Raji (cell line): ENCODE results near the gene C1QL2.

Experiments used
- POLR2A ChIP-seq: IDR thresholded peaks from 2 replicates; pipeline ENCODE4 v1.6.1; 2011; ENCODE audit warnings: low read depth, low read length, control low read depth; ENCODE audit not compliant: insufficient read depth

Gene C1QL2

DNA sequence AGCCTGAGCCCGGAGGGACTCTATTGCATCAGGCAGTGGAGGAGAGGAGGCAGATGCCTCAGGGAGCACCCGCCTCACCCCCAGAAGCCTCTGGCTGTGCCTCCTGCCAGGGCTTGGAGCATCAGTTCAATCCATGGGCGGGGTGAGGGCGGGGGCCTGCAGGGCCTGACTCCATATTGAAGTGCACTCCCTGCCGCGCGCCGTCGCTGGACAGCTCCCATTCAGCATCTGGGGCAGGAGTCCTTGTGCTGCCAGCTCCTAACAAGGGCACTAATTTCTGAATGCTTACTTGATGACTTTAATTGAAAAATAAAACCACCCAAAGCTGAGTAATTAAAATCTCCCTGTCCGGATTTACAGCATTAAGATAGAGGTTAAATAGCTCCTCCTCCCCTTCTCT, 23.8 kb downstream of the C1QL2 start:
- TF ChIP-seq POLR2A = no peak

DNA sequence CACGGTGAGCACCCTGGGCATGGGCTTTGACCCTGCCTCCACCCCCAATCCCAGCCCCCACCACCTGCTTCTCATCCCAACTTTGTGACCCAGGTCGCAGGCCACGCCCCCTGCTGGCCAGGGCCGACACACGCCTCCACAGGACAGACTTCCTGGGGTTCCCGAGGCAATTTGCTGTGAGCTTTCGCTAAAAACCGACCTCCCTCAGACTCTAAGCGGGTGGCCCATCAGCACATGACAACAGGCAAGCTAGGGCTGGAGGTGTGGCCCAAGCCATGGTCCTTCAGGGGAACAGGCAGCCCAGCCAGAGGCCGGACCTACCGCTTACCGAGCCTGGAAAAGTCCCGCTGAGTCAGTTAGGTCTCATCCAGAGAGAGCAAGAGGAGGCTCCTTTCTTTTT, 31.9 kb downstream of the C1QL2 start:
- no peak for TF ChIP-seq POLR2A

DNA sequence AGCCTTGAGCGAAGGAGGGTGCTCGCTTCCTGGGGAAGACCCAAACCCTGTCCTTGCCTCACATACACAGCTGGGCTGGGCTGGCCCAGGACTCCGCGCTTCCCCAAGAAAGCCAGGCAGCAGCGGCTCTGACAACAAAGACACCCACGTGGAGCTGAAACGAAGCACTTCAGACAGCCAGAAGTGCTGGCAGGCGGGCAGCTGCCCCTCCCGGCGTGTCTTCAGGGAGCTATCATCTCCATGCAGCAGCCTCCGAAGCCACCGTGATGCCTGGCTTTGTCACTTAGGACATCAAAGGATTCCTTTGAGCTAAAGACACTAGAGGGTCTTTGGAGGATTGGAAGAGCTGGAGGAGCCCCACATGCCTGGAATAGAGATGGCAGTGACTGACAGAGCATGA, 35.2 kb downstream of the C1QL2 start:
- no peak for TF ChIP-seq POLR2A

DNA sequence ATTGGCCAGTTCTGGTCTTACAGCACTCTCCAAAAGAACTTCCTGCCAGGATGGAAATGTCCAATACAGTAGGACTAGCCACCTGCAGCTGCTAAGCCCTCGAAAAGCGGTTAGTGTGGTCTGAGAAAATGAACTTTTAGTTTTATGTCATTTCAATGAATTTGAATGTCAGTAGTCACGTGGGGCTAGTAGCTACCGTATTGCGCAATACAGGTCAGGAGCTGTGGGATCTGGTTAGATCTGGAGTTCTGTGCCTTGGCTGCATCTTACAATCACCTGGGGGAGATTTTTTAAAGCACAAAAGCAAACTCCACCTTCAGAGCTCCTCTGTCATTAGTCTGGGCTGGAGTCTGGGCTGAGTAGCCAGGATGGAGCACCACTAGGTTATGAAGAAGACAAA, 35.9 kb downstream of the C1QL2 start:
- no peak for TF ChIP-seq POLR2A

DNA sequence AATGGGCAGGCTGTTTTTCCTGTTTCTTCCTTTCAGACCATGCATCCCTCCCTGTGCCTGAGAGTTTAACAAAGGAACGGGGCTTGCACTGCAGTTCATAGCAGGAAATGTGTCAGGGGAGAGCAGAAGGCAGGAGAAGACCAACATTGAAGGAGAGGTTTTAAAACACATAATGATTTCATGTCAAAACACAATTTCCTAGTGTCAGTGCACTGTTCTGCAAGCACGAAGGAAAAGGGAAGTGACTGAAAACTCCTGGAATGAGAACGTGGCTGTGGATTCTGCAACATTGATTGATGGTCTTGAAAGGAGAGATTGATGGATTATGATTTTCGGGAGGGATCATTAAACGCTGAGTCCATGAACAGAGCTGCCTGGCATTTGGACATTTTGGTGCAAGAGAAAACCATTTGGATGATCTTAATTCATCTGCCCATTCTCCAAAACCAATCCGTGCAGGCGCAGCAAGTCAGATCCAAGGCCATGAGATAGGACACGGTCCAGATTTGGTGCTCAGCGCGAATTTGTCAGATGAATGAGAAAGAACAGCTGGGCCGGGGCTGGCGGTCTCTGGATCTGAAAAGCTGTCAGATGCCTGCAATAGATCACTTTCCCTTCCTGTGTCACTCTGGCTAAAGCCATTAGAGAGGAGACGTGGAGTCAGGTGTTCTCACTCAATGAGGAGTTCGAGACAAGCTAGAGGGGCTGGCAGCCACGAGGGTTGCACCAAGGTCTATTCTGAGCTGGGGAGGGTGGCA, 38.4 kb downstream of the C1QL2 start:
- no peak for TF ChIP-seq POLR2A

DNA sequence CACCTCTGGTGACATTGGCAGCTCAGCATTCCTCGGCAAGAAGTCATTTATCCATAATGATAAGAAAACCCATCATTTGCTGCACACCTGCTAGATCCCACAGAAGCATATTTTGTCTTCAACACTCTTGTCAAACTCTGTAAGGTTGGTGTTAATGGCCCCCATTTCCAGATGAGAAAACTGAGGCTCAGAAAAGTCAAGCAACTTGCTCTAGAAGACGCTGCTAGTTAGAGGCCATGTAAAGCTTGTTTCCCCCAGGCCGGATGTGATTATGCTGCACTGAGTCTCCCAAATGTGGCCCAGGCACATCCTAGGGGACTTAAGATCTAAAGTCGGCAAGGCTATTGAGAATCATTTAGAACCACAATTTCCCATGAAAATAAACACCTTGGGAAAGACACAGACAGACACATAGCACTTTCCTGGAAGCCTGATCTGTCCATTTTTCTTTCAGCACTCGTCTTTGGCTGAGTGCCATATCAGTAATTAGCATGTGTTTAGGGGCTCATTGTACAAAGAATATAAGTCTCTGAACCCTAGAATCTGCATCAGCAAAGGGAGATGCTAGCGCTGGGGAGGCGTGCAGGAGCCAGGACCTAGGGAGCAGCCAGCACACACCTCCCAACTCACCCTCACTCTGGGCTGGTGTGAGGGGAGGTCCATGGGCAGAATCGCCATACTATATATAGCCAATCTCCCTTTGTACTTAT, 39.3 kb downstream of the C1QL2 start:
- TF ChIP-seq POLR2A = no peak

DNA sequence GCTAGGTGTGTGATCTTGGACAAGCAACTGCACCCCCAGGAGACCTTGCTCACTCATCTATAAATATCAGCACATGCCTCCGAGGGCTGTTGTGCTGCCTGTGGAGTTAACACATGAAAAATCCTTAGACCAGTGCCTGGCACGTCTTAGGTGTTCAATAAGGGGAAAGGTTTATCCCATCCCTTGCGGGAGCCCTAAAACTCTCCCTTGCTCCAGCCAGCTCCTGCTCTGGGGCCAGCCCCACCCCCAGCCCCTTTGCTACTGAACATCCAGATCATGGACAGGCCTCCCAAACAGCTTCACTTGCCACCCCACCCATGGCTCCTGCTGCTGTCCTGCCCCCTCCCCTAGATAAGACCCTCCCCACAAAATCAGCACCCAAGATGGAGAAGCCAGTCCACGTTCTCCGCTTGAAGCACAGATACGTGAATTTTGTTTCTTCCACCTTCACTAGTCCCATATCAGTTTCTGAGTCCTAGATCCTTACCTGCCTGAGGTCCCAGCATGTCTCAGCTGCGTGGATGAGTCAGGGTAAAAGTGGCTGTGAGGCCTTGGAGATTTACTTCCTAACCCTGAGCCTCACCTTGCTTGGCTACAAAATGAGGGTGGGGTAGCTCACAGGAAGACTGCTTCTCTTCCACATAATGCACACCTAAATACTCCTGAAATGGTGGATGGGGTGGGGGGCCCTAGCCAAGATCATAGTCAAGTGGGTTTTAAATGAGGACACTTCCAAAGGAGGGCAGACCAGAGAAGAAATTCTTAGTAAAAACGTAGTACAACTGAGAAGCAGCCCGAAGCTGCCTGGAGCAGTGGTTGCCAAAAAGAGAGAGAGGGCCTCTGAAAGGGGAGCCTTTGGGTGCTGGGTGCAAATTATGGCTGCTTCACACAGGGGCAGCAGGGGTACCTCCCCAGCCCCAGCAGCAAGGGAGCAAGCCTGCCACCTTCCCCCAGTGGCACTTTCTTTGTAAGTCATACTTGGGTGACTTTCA, 40.4 kb downstream of the C1QL2 start:
- TF ChIP-seq POLR2A = no peak

DNA sequence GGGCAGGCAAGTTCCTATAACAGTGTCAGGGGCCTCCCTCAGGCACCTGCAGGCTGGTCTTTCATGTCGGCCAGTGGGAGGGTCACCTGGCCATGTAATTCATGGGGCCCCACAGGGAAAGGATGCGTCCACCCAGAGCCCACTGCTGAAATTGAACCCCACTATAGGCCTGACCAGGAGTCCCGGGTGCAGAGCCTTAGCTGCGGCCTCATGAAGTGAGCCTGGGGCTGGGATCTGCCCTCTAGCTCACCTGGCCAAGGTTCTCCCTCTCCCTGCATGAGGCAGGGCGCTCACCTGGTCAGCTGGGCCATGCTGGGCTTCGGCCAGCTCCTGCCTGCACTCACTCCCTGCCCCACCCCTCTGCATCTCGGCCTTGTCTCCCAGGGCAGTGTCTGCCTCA, 41.1 kb downstream of the C1QL2 start:
- no peak for TF ChIP-seq POLR2A

DNA sequence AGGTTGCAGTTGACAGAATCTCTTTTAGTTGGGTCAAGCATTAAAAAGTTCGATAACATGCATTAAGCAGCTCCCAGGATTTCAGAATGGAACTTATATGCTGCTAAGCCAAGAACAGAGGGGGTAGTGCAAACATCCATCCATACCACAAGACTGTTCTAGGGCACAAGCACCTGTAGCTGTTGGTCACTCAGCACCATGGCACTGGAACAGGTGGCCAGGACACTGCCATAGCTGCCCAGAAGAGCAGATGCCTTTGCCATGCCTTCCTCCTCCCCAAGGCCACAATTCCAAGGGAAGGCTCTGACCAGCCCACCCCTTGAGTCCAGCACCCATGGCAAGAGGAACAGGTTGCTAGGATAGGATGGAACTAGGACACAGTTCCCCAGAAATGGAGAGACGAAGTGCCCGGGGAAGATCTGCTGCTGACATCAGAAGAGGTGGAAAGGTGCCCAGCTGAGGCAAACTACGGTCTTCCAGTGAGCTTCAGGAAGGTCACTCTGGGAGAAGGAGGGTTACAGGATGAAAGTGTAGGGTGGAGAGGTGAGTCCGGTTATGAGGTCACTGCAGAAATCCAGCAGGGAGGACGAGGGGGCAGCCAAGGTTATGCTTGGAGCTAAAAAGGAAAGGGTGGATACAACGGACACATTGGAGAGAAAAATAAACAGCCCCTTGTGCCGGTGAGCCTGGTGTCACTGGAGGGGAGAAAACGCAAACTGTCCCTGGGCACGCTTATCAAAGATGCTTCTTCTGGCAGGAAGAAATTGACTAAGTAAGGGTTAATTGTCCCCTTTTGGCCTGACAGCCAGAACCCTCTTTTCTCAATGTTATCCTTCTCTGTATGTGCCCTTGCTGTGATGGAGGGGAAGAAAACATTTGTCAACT, 41.9 kb downstream of the C1QL2 start:
- TF ChIP-seq POLR2A = no peak

DNA sequence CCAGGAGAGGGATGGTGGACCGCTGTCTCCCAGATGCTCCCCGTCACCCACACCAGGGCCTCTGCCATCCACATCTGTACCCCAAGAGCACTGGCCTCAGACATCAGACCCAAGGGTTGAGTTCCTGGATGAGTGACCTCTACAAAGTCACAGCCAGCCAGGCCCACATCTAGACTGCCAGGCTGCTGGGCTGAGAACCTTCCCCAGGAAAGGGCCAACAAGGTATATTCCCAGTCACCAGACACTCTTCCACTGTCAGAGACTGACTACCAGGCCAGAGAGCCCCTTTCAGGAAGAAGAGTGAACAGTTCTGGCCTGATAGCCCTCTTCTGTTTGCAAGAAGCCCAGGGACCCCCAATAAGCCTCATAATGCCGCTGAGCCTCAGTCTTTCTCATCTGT, 44.3 kb downstream of the C1QL2 start:
- no peak for TF ChIP-seq POLR2A

DNA sequence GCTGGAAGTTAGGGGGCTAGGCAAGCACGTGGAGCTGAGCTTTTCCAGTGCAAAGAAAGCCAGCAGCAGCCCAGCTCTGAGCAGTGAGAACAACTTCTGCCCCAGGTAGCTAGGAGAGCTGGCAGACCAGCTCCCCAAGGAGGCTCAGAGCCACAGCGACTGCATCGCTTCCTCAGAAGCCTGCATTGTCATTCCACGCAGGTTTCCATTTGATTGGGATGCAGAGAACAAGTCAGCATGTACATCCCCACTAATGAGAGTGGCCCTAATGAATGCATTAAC, 45.1 kb downstream of the C1QL2 start:
- TF ChIP-seq POLR2A = no peak

DNA sequence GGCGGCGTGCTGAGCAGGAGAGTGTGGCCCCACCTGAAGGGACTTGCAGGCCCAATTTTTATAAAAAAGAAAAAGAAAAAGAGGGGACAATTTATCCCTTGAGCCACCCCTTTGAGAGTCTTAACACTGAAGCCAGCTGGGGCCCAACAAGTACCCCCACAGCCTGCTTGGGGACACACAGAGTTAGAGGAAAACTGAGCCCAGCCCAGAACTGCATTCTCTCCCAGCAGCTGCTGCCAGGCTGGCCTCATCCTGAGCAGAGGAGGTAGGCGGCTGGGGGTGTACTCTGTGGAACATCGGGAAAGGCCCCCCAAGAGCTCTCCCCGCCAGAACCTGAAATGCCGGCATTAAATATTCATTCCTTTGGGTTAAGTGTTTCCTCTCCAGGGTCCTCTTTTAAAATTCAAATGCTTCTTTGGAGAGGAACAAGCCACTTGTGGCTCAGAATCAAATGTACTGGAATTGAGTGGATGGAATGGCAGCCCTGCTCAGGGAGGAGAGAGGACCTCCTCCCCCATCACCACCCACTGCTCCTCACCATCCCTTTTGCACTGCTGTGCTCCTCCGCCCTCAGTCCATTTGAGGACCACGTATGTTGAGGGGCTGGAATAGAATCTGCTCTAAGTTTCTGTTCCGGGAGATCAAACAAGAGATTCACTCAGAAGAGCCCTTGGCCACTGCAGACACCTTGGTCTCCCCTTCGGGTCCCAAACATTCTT, 45.6 kb downstream of the C1QL2 start:
- TF ChIP-seq POLR2A = no peak

DNA sequence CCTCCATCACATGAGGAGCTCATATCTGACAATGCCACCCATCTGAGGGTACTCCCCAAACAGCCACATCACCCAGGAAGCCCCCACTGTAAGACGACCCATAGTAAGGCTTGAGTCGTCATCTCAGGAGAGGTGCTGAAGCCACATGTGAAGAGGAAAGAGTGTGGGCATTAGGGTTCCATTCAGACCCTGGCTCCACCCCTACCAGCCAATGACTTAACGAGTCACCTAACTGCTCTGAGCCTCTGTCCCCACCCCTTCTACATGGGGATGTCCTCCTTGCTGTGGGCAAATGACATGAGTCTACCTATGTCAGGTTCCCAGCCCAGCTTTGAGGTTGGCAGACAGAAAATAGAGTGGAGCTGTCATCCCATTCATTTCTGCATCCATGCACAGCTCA, 46.3 kb downstream of the C1QL2 start:
- no peak for TF ChIP-seq POLR2A
